H1 (cell line): Measurements from ENCODE around the gene SYVN1. TPM values are rescaled to one million over a fixed set of nuclear protein-coding genes. Genes with fewer than 3 reads are reported as not detected.

Source experiments
- CTCF ChIA-PET: fragments of 300-600 bp; sonication (Branson Sonifier 250); formaldehyde crosslinking; loops from one replicate; lab custom pipeline; 2021; ENCODE audit not compliant: partially characterized antibody; lab: Charles Lee
- POLR2A ChIA-PET: fragments of 300-600 bp; sonication (Branson Sonifier 250); formaldehyde crosslinking; loops from one replicate; lab custom pipeline; 2021; ENCODE audit warnings: inconsistent platforms; ENCODE audit not compliant: partially characterized antibody; lab: Charles Lee
- DNase-seq, 2 experiments: peaks; one replicate each; pipeline versions ENCODE4 v3.0.0 to v3.0.0-alpha.2; 2010 to 2022; ENCODE audit warnings: low spot score in 2 of 2, low read depth in 1 of 2, mixed read lengths in 1 of 2
- FAIRE-seq: peaks from 2 replicates; lab custom pipeline; 2011; peaks lifted over from hg19 to GRCh38; lab: Jason Lieb, UNC
- H2AFZ ChIP-seq: 2 replicates; pipeline ENCODE4 v1.8.1; 2012; ENCODE audit warnings: low read length, inconsistent platforms
- H2AK5ac ChIP-seq: 2 replicates; pipeline ENCODE4 v1.6.1; 2013; ENCODE audit warnings: low read depth, low read length
- H2BK120ac ChIP-seq: replicated peaks from 2 replicates; pipeline ENCODE3; 2013; ENCODE audit warnings: low read depth, low read length, inconsistent platforms
- H2BK12ac ChIP-seq: 2 replicates; pipeline ENCODE4 v1.6.1; 2013; ENCODE audit warnings: low read depth, low read length
- H2BK15ac ChIP-seq: 2 replicates; pipeline ENCODE4 v1.6.1; 2013; ENCODE audit warnings: low read length
- H2BK20ac ChIP-seq: 2 replicates; pipeline ENCODE4 v1.6.1; 2013; ENCODE audit warnings: low read length
- H2BK5ac ChIP-seq: 2 replicates; pipeline ENCODE4 v1.6.1; 2013; ENCODE audit warnings: low read depth, low read length
- H3K14ac ChIP-seq: 2 replicates; pipeline ENCODE4 v1.6.1; 2013; ENCODE audit warnings: inconsistent platforms; ENCODE audit not compliant: insufficient read length
- H3K18ac ChIP-seq: 2 replicates; pipeline ENCODE4 v1.6.1; 2013; ENCODE audit warnings: low read length; ENCODE audit errors: extremely low read depth
- H3K23ac ChIP-seq: 2 replicates; pipeline ENCODE4 v1.6.1; 2013; ENCODE audit warnings: inconsistent platforms; ENCODE audit not compliant: insufficient read length
- H3K23me2 ChIP-seq: 2 replicates; pipeline ENCODE4 v1.6.1; 2013; ENCODE audit warnings: low read depth, low read length
- H3K27ac ChIP-seq: 2 replicates; pipeline ENCODE4 v1.6.1; 2011; ENCODE audit warnings: low read depth, low read length, inconsistent platforms
- H3K27me3 ChIP-seq, 4 experiments: replicated peaks in 1 of 4; 1 replicate in 1 of 4; 2 replicates in 3 of 4; pipeline versions ENCODE4 v1.6.1 to v1.8.1; 2011 to 2013; ENCODE audit warnings: low read length in 3 of 4, mild to moderate bottlenecking in 3 of 4, inconsistent platforms in 2 of 4, mixed read lengths in 2 of 4, moderate library complexity in 1 of 4; ENCODE audit not compliant: control insufficient read depth in 3 of 4, insufficient read depth in 3 of 4; ENCODE audit errors: extremely low read depth in 1 of 4
- H3K36me3 ChIP-seq, 4 experiments: 2 replicates each; pipeline versions ENCODE4 v1.6.1 to v1.8.1; 2011 to 2013; ENCODE audit warnings: mild to moderate bottlenecking in 4 of 4, low read length in 3 of 4, moderate library complexity in 2 of 4, control low read depth in 1 of 4, inconsistent platforms in 1 of 4; ENCODE audit not compliant: insufficient read depth in 4 of 4, control insufficient read depth in 2 of 4
- H3K4ac ChIP-seq: replicated peaks from 2 replicates; pipeline ENCODE3; 2013; ENCODE audit warnings: low read length, low read depth, mixed read lengths, inconsistent platforms; ENCODE audit not compliant: insufficient read length
- H3K4me1 ChIP-seq, 4 experiments: replicated peaks in 1 of 4; 1 replicate in 1 of 4; 2 replicates in 3 of 4; pipeline versions ENCODE4 v1.6.1 to v1.8.1; 2011 to 2013; ENCODE audit warnings: low read length in 3 of 4, inconsistent platforms in 2 of 4, mixed read lengths in 1 of 4; ENCODE audit not compliant: insufficient read depth in 4 of 4, control insufficient read depth in 3 of 4
- H3K4me2 ChIP-seq, 2 experiments: 2 replicates each; pipeline versions ENCODE4 v1.6.1 to v1.8.1; 2011 to 2013; ENCODE audit warnings: low read depth in 2 of 2, low read length in 2 of 2, control low read depth in 1 of 2, inconsistent platforms in 1 of 2, mild to moderate bottlenecking in 1 of 2; ENCODE audit not compliant: insufficient read depth in 1 of 2
- H3K4me3 ChIP-seq, 4 experiments: fragments of 200-600, 300-600 bp in 1 of 4; sonication (generic), shearing (Covaris generic), sonication (Bioruptor Twin) in 1 of 4; 2 replicates each; pipeline versions ENCODE4 v1.5.1 to v1.8.1; 2011 to 2016; ENCODE audit warnings: low read length in 4 of 4, low read depth in 3 of 4, control low read depth in 2 of 4, inconsistent platforms in 2 of 4, mild to moderate bottlenecking in 2 of 4, mixed read lengths in 1 of 4, moderate library complexity in 1 of 4; ENCODE audit not compliant: insufficient read depth in 2 of 4; ENCODE audit errors: extremely low read depth in 1 of 4
- H3K56ac ChIP-seq: replicated peaks from 2 replicates; pipeline ENCODE3; 2013; ENCODE audit warnings: low read depth, mild to moderate bottlenecking, mixed read lengths, low read length, inconsistent platforms; ENCODE audit not compliant: insufficient read length
- H3K79me1 ChIP-seq: 2 replicates; pipeline ENCODE4 v1.6.1; 2013; ENCODE audit warnings: low read depth, low read length, control low read depth
- H3K79me2 ChIP-seq, 2 experiments: 2 replicates each; pipeline versions ENCODE4 v1.6.1 to v1.8.1; 2012 to 2013; ENCODE audit warnings: low read length in 2 of 2, mild to moderate bottlenecking in 2 of 2, inconsistent platforms in 1 of 2; ENCODE audit not compliant: insufficient read depth in 2 of 2, control insufficient read depth in 1 of 2
- H3K9ac ChIP-seq, 4 experiments: replicated peaks in 1 of 4; 1 replicate in 1 of 4; 2 replicates in 3 of 4; pipeline versions ENCODE4 v1.6.1 to v1.8.1; 2011 to 2013; ENCODE audit warnings: low read depth in 3 of 4, low read length in 3 of 4, control low read depth in 2 of 4, mild to moderate bottlenecking in 2 of 4, moderate library complexity in 2 of 4, inconsistent platforms in 1 of 4; ENCODE audit errors: extremely low read depth in 1 of 4
- H3K9me3 ChIP-seq, 2 experiments: 2 replicates each; pipeline versions ENCODE4 v1.6.1 to v1.8.1; 2012 to 2013; ENCODE audit warnings: mild to moderate bottlenecking in 2 of 2, moderate library complexity in 2 of 2, control low read depth in 1 of 2, inconsistent platforms in 1 of 2, low read depth in 1 of 2, low read length in 1 of 2, mixed read lengths in 1 of 2; ENCODE audit not compliant: insufficient read depth in 2 of 2
- H4K20me1 ChIP-seq, 2 experiments: replicated peaks in 1 of 2; 2 replicates each; pipeline versions ENCODE3 to v1.8.1; 2011 to 2013; ENCODE audit warnings: inconsistent platforms in 2 of 2, low read length in 2 of 2, mild to moderate bottlenecking in 1 of 2; ENCODE audit not compliant: insufficient read depth in 2 of 2, control insufficient read depth in 1 of 2
- H4K5ac ChIP-seq: 2 replicates; pipeline ENCODE4 v1.6.1; 2013; ENCODE audit warnings: low read length, low read depth, mixed read lengths, inconsistent platforms; ENCODE audit not compliant: insufficient read length
- H4K8ac ChIP-seq: 2 replicates; pipeline ENCODE4 v1.8.0; 2013; ENCODE audit warnings: mild to moderate bottlenecking, moderate library complexity, low read length, inconsistent platforms; ENCODE audit not compliant: insufficient read depth; ENCODE audit errors: extremely low read depth
- H4K91ac ChIP-seq: replicated peaks from 2 replicates; pipeline ENCODE3; 2013; ENCODE audit warnings: low read length, mixed read lengths, inconsistent platforms; ENCODE audit not compliant: insufficient read length
- BCL11A ChIP-seq, 2 experiments: IDR thresholded peaks; one replicate each; pipeline ENCODE4 v1.6.1; 2011; ENCODE audit warnings: low read depth in 2 of 2, low read length in 2 of 2, mild to moderate bottlenecking in 2 of 2
- CBX8 ChIP-seq: fragments of 300-800, 300-1000 bp; sonication (generic); IDR thresholded peaks from 2 replicates; pipeline ENCODE4 v1.7.1; 2016; ENCODE audit warnings: low read depth, low read length, borderline replicate concordance
- EGR1 ChIP-seq: IDR thresholded peaks from 2 replicates; pipeline ENCODE4 v1.6.1; 2011; ENCODE audit warnings: low read depth, low read length, borderline replicate concordance
- GABPA ChIP-seq: IDR thresholded peaks from 2 replicates; pipeline ENCODE4 v1.6.1; 2011; ENCODE audit warnings: mild to moderate bottlenecking, low read length, moderate library complexity, borderline replicate concordance; ENCODE audit not compliant: insufficient read depth
- POLR2AphosphoS5 ChIP-seq: IDR thresholded peaks from 2 replicates; pipeline ENCODE4 v1.6.1; 2011; ENCODE audit warnings: low read depth, low read length
- POU5F1 ChIP-seq: IDR thresholded peaks from 2 replicates; pipeline ENCODE4 v1.6.1; 2011; ENCODE audit warnings: low read depth, mild to moderate bottlenecking, low read length, moderate library complexity
- SP1 ChIP-seq: IDR thresholded peaks from 2 replicates; pipeline ENCODE4 v1.6.1; 2011; ENCODE audit warnings: low read depth, low read length
- USF2 ChIP-seq: IDR thresholded peaks from 2 replicates; pipeline ENCODE4 v1.6.1; 2011; ENCODE audit warnings: low read length, improper control_type of control experiment
- WGBS, 2 experiments: shearing (Covaris generic) in 1 of 2; methylation state at CpG; one replicate each; pipeline versions ENCODE4 v1.1.6 to v1.1.7; 2013 to 2015; ENCODE audit warnings: low lambda C conversion rate in 2 of 2, mixed read lengths in 2 of 2, inconsistent platforms in 1 of 2, low coverage in 1 of 2, missing lambda C conversion rate in 1 of 2; ENCODE audit not compliant: insufficient replicate concordance in 2 of 2, insufficient coverage in 1 of 2, insufficient read length in 1 of 2; ENCODE audit errors: extremely low coverage in 1 of 2, missing lambda C conversion rate in 1 of 2; 5-methylcytosine and 5-hydroxymethylcytosine counted together
- polyA plus RNA-seq, 7 experiments: library from polyadenylated mRNA; depleted of rRNA in 3 of 7; stranded (reverse) in 5 of 7; unstranded in 2 of 7; fragments of >200 nt in 5 of 7; fragments of 200-250 nt in 2 of 7; gene quantifications; 1 replicate in 5 of 7; 2 replicates in 1 of 7; 4 replicates in 1 of 7; pipeline versions ENCODE4 v1.2.1 to v1.2.3, GENCODE V29; 2011 to 2013; ENCODE audit warnings: missing spikeins in 2 of 7, mixed read lengths in 2 of 7
- total RNA-seq: library from RNA; stranded (reverse); fragmentation: NEBNext Ultra II Directional; extraction: Animal tissue kit (Norgen Biotek cat#: 25700); gene quantifications from 2 replicates; pipeline ENCODE4 v1.2.1, GENCODE V29; 2021
- TF ChIP-seq, protein P1 (sequence below), 3 experiments: IDR thresholded peaks; 1 replicate in 2 of 3; 2 replicates in 1 of 3; pipeline versions ENCODE4 v1.5.1 to v1.6.1; 2011; ENCODE audit warnings: low read length in 3 of 3, mild to moderate bottlenecking in 3 of 3, inconsistent platforms in 2 of 3, low read depth in 1 of 3, moderate library complexity in 1 of 3; ENCODE audit not compliant: insufficient read depth in 1 of 3; ENCODE audit errors: control extremely low read depth in 1 of 3

SYVN1 gene
- total and polyA plus RNA-seq, 2 of the 8 experiments (the other 6 are each of a cell fraction or from before 2014, with no cell fraction given): 27.8 to 29.4 TPM

DNA sequence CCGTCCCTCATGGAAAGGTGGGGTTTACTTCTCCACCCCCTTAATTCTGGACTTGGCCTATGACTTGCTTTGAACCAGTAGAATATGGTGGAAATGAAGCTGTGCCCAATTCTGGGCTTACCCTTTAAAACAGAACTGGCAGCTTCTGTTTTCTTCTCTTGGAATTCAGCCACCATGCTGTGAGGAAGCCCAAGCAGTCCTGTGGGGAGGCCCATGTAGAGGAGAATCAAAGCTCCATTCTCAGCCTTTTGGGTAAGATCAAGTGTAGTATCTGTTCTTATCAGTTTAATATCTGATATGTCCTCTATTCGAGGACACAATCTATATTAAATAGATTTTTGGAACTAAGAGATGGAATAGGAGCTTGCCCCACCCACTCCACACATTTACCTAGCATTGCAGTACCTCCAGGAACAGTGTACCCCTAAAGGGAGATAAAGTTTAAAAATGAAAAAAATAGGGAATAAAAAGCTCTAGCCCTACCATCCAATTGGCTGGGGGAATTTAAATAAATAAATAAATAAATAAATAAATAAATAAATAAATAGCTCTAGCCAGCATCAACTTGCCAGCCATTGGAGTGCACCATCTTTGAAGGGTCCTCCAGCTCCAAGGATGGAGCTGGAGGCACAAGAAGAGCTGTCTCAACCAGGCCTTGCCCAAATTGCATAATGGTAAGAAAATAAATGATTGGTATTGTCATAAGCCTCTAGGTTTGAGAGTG is 13.2 kb upstream of the SYVN1 start:
- Histone ChIP-seq H3K23ac (no peak overlapping the region), H3K27ac (no peak overlapping the region), H3K9me3 (peaks cover 0 to 7% of the 10 kb centered on the region in 2 experiments; a peak in 1 of 4 replicates), H3K18ac (no peak overlapping the region), H3K4me1 (no peaks in the 10 kb centered on the region), H2BK5ac (no peak overlapping the region), H2AFZ (no peak overlapping the region), H2BK12ac (no peak overlapping the region), H2BK15ac (no peak overlapping the region), H3K27me3 (no peaks in the 10 kb centered on the region), H3K14ac (no peak overlapping the region), H3K23me2 (no peaks in the 10 kb centered on the region), H4K91ac (no peak overlapping the region), H3K4ac (no peak overlapping the region), H2AK5ac (no peak overlapping the region), H3K79me2 (no peaks in the 10 kb centered on the region), H3K4me3 (no peak overlapping the region), H3K4me2 (no peak overlapping the region), H4K20me1 (no peaks in the 10 kb centered on the region), H2BK120ac (no peak overlapping the region), H3K36me3 (no peaks in the 10 kb centered on the region), H2BK20ac (no peak overlapping the region), H4K5ac (no peak overlapping the region), H3K9ac (no peak overlapping the region), H3K79me1 (no peaks in the 10 kb centered on the region), H4K8ac (no peak overlapping the region), H3K56ac (no peak overlapping the region)
- 83% methylated on average over 2 of the region's 2 CpGs; no CpG with 5 or more reads in 1 of the 2 experiments for WGBS, 2 experiments
- FAIRE-seq (no peak), DNase-seq (no peak)
- ChIA-PET CTCF (interaction anchor here (0.6 to 1.2 kb wide), 4 partner anchors 12 to 332 kb away, joined by 3 read pairs; partner anchors contain the start of gene CAPN1), POLR2A (interaction anchor here (0.8 to 1.0 kb wide), 2 partner anchors 10 to 169 kb away, joined by 3 to 5 read pairs; no protein-coding TSS in a partner anchor)
- TF ChIP-seq SP1 (no peak), EGR1 (no peak), GABPA (no peak), USF2 (no peak), CBX8 (no peak), POLR2AphosphoS5 (no peak), POU5F1 (no peak), BCL11A (IDR thresholded peaks at IDR 0.05; ENCODE audit: low read depth in 2 of 2, low read length in 2 of 2) (no peak)
- TF ChIP-seq, protein P1, sequence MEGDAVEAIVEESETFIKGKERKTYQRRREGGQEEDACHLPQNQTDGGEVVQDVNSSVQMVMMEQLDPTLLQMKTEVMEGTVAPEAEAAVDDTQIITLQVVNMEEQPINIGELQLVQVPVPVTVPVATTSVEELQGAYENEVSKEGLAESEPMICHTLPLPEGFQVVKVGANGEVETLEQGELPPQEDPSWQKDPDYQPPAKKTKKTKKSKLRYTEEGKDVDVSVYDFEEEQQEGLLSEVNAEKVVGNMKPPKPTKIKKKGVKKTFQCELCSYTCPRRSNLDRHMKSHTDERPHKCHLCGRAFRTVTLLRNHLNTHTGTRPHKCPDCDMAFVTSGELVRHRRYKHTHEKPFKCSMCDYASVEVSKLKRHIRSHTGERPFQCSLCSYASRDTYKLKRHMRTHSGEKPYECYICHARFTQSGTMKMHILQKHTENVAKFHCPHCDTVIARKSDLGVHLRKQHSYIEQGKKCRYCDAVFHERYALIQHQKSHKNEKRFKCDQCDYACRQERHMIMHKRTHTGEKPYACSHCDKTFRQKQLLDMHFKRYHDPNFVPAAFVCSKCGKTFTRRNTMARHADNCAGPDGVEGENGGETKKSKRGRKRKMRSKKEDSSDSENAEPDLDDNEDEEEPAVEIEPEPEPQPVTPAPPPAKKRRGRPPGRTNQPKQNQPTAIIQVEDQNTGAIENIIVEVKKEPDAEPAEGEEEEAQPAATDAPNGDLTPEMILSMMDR (IDR thresholded peaks at IDR 0.05; ENCODE audit: control extremely low read depth in 1 of 3, insufficient read depth in 1 of 3, low read depth in 1 of 3, low read length in 3 of 3): no peak
